NCI-H1694 (cell line): ENCODE results near the gene PIP4K2A.

Experiments used
- DNase-seq: peaks from one replicate; lab custom pipeline; 2025; lab: John Stamatoyannopoulos, UW

Gene PIP4K2A

DNA sequence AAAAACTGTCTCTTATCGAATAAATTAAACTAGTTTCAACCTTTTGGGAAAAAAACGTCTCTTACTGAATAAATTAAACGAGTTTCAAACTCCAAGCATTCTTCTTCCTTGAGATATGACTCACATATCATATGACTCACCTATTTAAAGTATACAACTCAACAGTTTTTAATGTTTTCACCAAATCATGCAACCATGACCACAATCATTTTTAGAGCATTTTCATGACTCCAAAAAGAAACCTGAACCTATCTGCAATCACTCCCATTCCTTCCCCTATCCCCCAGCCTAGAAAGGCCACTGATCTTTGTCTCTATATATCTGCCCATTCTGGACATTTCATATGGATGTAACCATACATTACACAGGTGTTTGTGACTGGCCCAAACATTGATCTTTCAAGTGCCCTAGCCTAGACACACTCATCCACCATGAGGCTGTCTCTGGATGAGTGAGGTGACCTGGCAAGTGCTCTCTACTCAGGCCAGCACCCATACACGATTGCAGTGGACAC, 115.3 kb downstream of the PIP4K2A start:
- no peak for DNase-seq

DNA sequence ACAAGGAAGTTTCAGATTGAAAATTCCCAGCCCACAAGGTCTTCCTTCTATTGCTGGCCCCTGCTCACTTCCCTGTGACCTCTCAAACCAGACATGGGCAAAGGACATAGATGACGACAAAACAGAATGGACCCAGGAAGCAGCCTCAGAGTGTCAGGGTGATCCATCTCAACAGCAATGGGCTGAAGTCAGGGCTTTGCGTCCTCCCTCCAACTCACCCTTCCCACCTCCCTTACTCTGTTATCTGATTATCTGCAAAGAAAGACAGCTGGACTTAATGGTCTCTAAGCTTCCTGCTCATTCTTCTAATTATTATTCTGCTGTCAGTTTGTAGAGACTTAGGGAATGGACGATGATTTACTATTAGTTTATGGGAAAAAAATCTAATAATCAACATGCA, 115.9 kb downstream of the PIP4K2A start:
- no peak for DNase-seq

DNA sequence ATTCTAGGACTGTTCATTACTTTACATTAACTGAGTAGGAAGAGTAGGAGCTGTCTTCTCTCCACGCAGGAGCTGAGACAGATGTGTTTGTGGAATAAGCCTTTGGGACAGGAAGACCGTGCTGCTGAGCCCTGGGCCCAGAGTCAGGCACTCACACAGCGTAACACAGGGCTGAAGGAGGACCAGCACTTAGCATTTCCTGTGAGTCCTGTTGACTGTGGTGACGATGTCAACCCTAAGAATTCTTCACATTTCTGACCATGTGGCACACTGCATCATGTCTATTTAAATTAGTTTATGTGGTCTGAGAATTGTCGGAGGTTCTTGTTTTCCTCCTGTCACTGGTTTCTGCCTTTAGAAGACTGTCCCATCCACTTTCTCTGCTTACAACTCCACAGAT, 117.2 kb downstream of the PIP4K2A start:
- DNase-seq, result no peak

DNA sequence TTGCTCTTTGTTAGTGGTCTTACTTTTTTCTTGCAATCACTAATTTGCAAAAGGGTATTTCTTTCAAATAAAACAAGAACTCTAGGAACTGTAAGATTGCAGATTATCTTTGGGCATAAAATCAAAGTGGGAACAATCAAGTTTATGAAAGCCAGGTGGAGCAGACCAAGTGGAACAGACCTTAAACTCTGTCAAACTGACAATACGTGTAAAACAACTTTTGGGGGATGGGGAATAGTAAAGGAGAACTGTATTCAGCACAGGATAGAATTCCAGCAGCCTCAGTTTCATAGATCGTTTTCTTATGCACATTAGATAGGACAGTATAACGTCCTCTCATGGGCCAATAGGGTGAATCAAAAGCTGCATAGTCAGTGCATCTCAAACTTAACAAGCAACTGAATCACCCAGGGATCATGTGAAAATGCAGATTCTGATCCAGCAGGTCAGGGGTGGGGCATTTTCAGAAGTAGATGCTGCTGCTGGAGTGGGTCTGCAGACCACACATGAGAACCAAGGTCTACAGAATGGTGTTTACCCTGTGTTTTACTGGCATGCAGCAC, 120.7 kb downstream of the PIP4K2A start:
- no peak for DNase-seq

DNA sequence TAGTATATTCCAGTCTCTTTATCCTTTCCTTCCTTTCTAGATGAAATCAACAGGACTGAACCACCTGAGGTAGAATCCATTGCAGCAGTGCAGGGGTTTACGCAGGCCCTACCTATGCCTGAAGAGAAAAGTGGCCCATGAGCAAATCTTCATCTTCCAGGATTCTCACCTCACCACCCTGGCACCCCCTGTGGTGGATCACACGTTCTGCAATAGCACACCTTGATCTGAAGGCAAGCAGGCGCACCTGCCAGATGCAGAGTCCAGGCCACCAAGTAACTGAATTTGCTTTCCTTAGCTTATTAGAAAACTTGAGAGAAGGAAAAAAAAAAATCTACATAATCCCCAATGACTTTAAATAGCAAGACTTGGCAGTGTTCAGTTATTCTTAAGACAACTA, 121.4 kb downstream of the PIP4K2A start:
- no peak for DNase-seq

DNA sequence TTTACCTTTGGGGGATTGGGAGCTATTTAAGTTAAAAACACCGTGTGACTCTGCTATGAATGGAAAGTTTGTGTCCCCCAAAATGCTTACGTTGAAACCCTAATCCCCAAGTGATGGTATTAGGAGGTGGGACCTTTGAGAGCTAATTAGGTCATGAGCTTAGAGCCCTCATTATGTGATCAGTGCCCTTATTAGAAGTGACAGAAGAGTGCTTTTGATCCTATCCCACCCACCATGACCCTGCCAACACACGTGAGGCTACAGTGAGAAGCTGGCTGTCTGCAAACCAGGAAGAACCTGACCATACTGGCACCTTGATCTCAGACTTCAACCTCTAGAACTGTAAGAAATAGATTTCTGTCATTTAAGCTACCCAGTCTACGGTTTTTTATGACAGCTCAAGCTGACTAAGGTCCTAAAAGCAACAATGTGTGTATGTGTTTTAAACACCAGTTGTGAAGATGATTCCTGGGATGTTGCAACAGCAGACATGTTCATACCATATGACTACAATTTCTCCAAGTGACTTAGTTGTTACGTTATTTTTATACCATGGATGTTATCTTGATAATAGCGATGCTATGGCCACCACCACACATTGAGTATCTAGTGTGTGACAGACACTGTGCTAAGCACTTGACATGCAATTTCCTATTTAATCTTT, 124.4 kb downstream of the PIP4K2A start:
- DNase-seq, result no peak

DNA sequence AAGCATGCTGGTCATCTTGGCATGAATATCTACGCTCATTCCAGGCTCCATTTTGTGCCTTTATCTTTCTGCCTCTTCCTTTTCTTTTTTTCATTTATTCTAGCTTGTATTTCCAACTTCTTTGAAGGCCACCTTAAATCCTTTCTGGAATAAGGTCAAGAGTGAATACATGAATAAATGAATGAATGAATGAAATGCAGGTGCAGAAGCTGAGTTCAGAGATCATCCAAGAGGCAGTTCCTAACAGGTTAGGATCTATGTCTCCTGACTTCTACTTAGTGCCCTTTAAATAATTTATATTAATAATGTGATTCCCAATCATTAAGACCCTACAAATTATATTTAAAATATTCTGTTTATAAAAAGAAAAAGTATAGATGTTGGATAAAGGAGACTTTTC, 125.9 kb downstream of the PIP4K2A start:
- DNase-seq, result no peak

DNA sequence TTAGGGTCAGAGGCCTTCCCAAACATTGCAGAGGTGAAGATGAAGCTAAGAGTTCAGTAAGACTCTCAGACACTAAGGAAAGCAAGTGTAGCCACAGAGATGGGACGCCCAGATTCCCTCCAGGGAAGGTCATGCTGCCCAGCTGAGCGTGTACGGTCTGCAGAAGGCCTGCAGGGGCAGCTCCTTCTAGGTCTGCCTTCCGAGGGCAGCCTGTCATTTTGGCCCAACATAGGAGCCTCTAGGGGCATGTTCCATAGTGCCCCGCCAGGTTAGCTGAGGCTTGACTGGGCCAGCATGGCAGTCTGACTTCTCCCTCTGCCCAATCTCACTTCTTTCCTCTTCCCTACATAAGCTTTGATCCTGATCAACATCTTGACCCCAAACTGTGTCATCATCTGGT, 130.7 kb downstream of the PIP4K2A start:
- no peak for DNase-seq

DNA sequence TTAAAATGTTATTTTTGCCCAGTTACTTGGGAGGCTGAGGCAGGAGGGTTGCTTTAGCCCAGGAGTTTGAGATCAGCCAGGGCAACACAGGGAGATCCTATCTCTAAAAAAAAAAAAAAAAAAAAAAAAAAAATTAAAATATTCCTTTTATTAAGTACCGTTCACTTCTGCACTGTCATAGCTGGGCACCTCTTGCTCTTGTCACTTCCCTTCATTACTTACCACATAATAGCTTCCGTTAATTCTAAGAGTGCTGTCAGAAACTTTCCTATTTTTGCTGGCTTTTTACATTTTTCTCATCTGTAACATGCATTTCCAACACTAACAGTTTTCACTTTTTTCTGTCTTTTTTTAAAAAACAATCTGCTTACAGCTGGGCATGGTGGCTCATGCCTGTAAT, 132.9 kb downstream of the PIP4K2A start:
- no peak for DNase-seq

DNA sequence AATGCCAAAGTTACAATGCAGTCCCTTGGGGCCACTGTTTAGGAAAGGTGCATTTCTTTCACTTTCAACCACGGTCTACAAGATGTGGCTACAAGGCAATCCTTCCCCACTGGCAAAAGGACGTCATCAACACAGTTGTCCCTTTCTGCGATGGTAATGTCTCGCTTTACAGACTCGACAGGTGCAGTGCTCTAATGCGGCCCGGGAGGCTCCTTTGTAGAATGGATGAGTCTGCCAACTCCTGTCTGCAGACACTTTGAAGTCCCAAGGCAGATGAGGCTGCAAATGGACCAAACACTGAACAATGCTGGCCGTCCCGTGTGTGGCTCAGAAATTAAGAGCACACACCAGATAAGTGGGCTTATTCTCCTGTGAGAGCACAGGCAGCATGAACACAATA, 133.7 kb downstream of the PIP4K2A start:
- DNase-seq, result no peak

DNA sequence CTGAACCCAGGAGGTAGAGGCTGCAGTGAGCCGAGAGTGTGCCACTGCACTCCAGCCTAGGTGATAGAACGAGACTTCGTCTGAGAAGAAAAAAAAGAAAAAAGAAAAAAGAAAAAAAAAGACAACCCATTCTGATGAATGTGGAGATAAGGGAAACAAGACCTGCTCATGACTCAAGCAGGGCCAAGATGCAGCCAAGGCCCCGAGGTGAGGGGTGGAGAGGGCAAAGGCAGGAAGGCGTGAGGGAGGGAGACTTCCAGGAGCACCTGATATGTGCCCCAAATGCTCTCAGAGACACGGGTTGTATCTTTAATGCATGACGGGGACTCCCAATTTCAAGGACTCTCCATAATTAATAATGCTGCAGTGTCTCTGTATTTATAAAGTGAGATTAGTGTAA, 134.6 kb downstream of the PIP4K2A start:
- no peak for DNase-seq

DNA sequence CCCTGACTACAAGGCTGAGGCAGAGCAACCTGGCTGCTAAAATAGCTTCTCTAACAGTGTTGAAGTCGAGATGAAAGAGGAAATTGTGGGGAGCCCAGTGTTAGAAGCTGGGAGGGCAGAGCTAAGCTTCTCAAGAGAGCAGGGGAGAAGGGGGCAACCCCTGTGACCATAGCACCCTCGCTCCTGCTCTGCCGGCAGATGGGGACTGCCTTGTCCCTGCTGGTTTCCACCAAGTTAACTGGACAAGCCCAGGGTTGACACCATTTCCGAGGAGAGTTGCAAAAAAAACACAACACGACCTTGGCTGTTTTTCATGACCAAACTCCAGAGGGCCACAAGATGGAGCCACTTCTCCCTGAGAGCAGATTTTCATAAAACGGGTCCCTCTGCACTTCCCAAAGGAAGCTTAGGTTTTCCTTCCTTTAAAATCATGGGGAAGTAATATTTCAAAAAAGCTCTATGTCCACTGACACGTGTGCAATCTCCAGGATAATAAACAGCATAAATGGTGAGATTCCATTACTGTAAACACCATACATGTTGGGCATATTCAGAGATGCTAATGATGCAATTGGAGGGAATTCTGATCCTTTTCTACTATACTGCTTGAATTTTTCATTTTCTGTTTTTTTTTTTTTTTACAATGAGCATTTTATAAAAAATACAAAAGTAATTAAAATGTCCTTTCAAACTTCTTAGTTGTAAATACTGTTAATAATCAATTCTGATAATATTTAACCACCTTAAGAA, 140.4 kb downstream of the PIP4K2A start:
- DNase-seq, result peak; percentile 5

DNA sequence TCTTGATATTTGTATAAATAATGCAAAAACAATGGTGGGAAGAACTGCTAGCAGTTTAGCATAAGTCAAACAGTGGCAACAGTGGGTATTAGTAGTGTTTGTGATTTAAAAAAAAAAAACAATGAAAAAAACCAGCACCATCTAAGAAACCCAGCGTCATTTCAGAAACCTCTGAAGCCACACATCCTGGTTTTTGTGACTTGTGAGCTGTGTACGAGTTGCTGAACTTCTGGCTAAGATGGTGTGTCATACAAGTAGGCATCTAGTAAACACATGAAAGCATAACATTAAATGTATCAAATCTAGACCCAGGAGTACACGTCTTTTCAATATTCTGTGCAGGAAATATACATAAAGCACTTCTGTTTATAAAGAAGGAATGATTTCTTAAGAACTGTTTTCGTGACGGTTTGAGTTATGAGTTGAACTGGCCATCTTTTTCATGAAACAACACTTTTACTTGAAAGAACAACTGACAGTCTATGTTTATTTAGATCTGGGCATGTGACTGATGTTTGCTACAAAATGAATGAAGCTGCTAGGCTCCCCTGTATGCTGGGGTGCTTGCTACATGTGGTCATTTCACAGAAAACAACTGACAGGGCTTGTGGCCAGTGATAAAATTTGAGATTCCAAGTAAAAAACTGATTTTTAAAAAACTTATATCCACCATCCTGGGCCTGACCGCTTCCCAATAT, 143.5 kb downstream of the PIP4K2A start:
- no peak for DNase-seq

DNA sequence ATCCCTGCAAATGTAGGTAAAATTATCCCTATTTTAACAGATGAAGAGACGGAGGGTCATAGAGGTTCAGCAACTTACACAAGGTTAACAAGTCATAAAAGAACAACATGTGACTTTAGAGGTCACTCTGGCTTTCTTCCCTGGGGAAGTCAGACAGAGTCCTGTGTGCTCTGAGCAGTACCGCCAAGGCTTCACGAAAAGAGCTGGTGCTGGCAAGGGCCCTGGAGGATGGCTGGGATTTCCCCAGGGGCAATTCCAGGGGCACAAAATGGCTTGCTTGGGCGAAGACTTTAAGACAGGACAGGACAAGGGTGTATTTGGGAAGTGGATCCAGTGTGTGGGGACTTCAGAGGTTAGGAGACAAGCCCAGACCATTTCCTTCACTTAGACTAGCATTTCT, 144.1 kb downstream of the PIP4K2A start:
- no peak for DNase-seq

DNA sequence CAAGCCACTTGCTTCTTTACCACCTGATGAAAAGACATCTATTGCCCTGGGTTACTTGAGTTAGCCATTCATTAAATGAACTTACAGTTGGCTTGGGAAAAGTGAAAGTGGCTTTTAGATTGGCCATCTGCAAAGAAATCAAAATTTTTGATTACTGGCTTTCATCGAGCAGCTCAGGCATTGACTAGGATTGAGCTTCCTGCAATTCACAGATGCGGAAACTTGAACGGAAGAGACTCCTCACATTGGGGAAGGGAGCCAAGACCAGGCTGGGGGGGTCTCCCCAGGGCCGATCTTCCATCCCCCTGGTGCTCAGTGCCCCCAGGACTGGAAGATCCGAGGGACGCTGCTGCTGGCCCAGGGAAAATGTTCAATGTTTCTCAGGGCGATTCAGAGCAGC, 145.4 kb downstream of the PIP4K2A start:
- DNase-seq, result no peak

DNA sequence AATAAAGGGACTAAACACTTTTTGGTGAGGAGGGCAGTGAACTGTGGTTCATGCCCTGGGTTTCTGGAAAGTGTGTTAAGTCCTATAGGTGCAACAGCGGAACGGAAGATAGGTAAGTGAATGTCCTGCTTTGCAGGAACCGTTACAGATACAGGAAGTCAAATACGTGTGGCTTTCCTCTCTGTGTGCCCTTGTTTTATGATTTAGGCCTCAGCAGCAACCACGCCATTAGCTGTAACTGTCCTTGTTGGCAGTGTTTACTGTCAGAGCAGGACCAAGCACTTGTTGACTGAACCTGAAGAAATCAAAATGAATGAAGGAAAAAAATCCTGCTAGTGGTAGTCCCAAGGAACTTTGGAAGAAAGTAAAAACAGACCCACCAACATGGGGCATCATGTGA, 150.3 kb downstream of the PIP4K2A start:
- no peak for DNase-seq

DNA sequence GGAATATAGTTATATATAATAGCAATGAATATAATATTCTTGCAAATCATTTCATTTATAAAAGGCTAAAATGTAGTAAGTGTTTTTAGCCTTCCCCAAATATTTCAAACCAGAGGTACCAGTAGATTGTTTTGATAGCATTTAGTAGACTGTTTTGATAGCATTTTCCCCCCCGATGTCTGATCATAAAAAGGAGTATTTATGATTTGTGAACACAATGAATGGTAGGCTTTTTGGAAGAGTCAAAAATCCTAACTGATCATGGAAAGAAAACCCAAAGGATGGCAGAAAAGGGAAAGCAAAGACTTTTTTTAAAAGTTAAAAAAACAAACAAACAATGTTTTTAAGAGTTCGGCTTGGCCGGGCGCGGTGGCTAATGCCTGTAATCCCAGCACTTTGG, 152.5 kb downstream of the PIP4K2A start:
- DNase-seq, result no peak

DNA sequence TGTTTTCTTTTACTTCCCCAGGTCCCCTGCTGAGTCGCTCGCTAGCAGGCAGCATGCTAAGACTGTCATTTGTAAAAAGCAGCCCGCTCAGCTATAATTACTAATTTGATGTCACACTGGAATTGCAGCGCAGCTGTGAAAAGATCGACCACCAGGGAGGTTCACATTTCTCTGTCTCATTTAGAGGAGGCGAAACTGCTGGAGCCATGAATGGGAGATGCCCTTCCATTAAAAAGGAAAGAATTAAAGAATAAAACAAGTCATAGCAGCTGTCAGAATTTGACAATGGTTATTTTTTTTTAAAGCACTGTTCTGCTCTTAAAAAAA, 153.5 kb downstream of the PIP4K2A start:
- DNase-seq, result no peak

DNA sequence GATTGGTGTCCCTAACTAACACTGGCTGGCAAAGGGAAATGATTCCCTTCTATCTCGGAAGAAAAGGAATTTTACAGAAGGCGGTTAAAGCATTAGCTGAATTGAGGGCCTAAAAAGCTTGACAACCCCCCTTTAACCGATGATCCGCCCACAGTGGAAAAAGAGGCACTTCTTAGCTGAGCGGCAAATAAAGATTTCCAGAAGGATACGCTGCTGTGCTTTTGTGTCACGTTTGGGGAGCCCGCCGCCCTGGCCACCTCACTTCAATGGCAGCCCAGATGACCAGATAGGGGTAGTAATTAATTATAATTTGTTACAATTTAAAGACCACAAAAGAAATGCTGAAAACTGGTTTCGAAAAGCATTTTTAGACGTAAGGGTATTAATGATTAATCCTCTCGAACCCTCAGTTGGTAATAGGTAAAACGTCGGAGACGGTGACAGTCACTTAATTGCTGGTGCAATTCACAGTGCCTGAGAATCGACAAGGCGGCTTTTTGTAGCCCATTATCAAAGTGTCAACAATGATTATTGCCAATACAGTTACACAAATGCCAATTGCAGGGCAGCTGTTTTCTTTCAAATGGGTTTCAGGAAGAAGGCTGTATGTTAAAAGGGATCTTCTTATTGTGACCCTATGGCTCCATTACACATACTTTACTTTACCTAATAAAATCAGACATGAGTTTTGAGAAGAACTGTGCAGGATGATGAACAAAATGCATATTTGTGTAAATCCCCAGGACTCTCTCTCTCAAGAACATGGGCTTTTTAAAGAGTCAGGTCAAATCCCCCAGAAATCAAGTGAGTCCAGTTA, 154.1 kb downstream of the PIP4K2A start:
- DNase-seq, result no peak

DNA sequence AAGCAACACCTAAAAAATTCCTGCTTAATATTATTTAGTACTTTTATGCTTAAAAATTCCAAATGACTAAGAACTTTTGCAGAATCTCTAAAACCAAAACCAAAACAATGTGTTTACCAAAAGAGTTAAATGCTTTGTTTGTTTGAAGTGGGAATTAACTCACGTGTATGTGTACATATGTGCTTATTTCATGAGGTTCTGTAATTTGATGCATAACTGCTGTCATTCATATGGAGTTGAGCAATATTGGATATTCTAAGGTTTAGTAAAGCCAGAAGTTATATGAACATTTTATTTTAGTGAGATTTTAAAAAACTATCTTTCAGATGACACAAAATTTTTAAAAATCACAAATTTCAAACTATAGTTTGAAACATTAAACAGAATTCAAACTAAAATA, 157.1 kb downstream of the PIP4K2A start:
- no peak for DNase-seq

DNA sequence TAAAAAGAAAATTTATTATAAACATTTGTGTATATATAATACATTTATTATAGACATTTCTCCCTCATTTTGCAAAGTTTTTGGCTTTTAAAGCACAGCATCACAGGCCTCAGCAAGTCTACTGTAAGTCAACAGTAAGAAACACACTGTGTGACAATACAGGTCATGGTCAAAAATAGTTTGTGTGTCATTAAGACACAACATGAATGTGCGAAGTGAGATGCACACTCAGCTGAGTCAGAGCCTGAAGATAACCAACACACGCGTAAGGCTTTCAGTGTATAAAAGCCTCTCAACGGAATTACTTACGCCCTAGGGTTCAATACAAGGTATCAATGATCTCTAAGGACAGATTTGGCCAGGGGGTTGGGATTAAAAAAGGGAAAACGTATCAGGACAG, 157.6 kb downstream of the PIP4K2A start:
- no peak for DNase-seq
